GM23338 (cell line): Measurements from ENCODE around the gene SORBS2. TPM values are rescaled to one million over a fixed set of nuclear protein-coding genes. Genes with fewer than 3 reads are reported as not detected.

Experiments used
- ATAC-seq: fragments of 200-7000 bp; cut with Tn5 transposase; 3 replicates; pipeline ENCODE4 v1.9.1; 2020
- DNase-seq: peaks from one replicate; pipeline ENCODE4 v3.0.0-alpha.2; 2015; ENCODE audit warnings: low spot score
- H2AFZ ChIP-seq: fragments of 200-600 bp; sonication (generic); 2 replicates; pipeline ENCODE4 v1.8.0; 2016; ENCODE audit warnings: antibody characterized with exemption, mild to moderate bottlenecking, moderate library complexity
- H3F3A ChIP-seq: fragments of 200-600 bp; sonication (generic); replicated peaks from 2 replicates; pipeline ENCODE4 v1.8.0; 2017; ENCODE audit warnings: antibody characterized with exemption, mixed run types, low read depth
- H3K27ac ChIP-seq: fragments of 200-600 bp; sonication (generic); 2 replicates; pipeline ENCODE4 v1.6.1; 2016; ENCODE audit warnings: low read depth
- H3K27me3 ChIP-seq: fragments of 200-600 bp; sonication (generic); 2 replicates; pipeline ENCODE4 v1.8.0; 2016; ENCODE audit warnings: mild to moderate bottlenecking, mixed run types, moderate library complexity; ENCODE audit not compliant: insufficient read depth
- H3K36me3 ChIP-seq: fragments of 200-600 bp; sonication (generic); 2 replicates; pipeline ENCODE4 v1.8.0; 2016; ENCODE audit warnings: mild to moderate bottlenecking; ENCODE audit not compliant: insufficient read depth
- H3K4me1 ChIP-seq: fragments of 200-600 bp; sonication (generic); 2 replicates; pipeline ENCODE4 v1.8.0; 2016; ENCODE audit warnings: mild to moderate bottlenecking, moderate library complexity; ENCODE audit not compliant: insufficient read depth
- H3K4me2 ChIP-seq: fragments of 200-600 bp; sonication (generic); 2 replicates; pipeline ENCODE4 v1.7.1; 2017; ENCODE audit warnings: mixed run types
- H3K4me3 ChIP-seq: fragments of 200-600 bp; sonication (generic); 2 replicates; pipeline ENCODE4 v1.6.1; 2016; ENCODE audit warnings: mixed run types
- H3K79me2 ChIP-seq: fragments of 200-600 bp; sonication (generic); replicated peaks from 2 replicates; pipeline ENCODE4 v1.8.0; 2017; ENCODE audit warnings: mild to moderate bottlenecking; ENCODE audit not compliant: insufficient read depth
- H3K9me2 ChIP-seq: fragments of 200-600 bp; sonication (generic); 2 replicates; pipeline ENCODE4 v1.8.0; 2017; ENCODE audit not compliant: insufficient read depth
- H4K20me1 ChIP-seq: fragments of 200-600 bp; sonication (generic); replicated peaks from 2 replicates; pipeline ENCODE4 v1.8.0; 2017; ENCODE audit warnings: mild to moderate bottlenecking; ENCODE audit not compliant: insufficient read depth
- H3K27ac Mint-ChIP-seq: 2 replicates; pipeline ENCODE4 v1.8.0; 2020; ENCODE audit warnings: inconsistent platforms, mild to moderate bottlenecking, moderate library complexity, mixed read lengths
- H3K27me3 Mint-ChIP-seq: 3 replicates; pipeline ENCODE4 v1.8.0; 2022; ENCODE audit warnings: low read depth, mild to moderate bottlenecking, moderate library complexity, mixed read lengths, inconsistent platforms; ENCODE audit not compliant: insufficient read depth, poor library complexity
- H3K36me3 Mint-ChIP-seq: 3 replicates; pipeline ENCODE4 v1.8.0; 2021; ENCODE audit warnings: low read depth, mild to moderate bottlenecking, inconsistent platforms, moderate library complexity, mixed read lengths
- H3K4me1 Mint-ChIP-seq: 3 replicates; pipeline ENCODE4 v1.8.0; 2020; ENCODE audit warnings: mild to moderate bottlenecking, inconsistent platforms, mixed read lengths
- H3K4me3 Mint-ChIP-seq: 3 replicates; pipeline ENCODE4 v1.8.0; 2021; ENCODE audit warnings: moderate library complexity, mild to moderate bottlenecking, inconsistent platforms, mixed read lengths
- H3K9me3 Mint-ChIP-seq: 3 replicates; pipeline ENCODE4 v1.8.0; 2020; ENCODE audit warnings: moderate library complexity, mild to moderate bottlenecking, inconsistent platforms, mixed read lengths
- CREB1 ChIP-seq: fragments of 250-450 bp; sonication (Bioruptor Pico); IDR thresholded peaks from 2 replicates; pipeline ENCODE4 v1.5.0; 2020; ENCODE audit warnings: low read depth, mild to moderate bottlenecking, moderate library complexity
- REST ChIP-seq: IDR thresholded peaks from one replicate; pipeline ENCODE4 v1.6.1; 2018; ENCODE audit warnings: antibody characterized with exemption; ENCODE audit not compliant: unreplicated experiment
- STAT1 ChIP-seq: IDR thresholded peaks from one replicate; pipeline ENCODE4 v1.6.1; 2016; ENCODE audit warnings: antibody characterized with exemption; ENCODE audit not compliant: unreplicated experiment
- ZNF114 ChIP-seq: fragments of 250-450 bp; sonication (Bioruptor Pico); IDR thresholded peaks from 2 replicates; pipeline ENCODE4 v1.5.0; 2020; ENCODE audit warnings: mild to moderate bottlenecking, moderate library complexity
- ZNF331 ChIP-seq: fragments of 250-450 bp; sonication (Bioruptor Pico); IDR thresholded peaks from 2 replicates; pipeline ENCODE4 v1.5.0; 2020; ENCODE audit warnings: low read depth, mild to moderate bottlenecking, moderate library complexity
- polyA plus RNA-seq: library from polyadenylated mRNA; unstranded; fragments of >200 nt; fragmentation: Nextera tagmentation; extraction: Ambion mirVana; gene quantifications from 2 replicates; pipeline ENCODE4 v1.2.1, GENCODE V29; 2016
- total RNA-seq: library from RNA; depleted of rRNA; stranded (reverse); fragments of >200 nt; shearing (Covaris generic); gene quantifications from 2 replicates; pipeline ENCODE4 v1.2.3, GENCODE V29; 2014
- TF ChIP-seq, protein P1 (sequence below): fragments of 250-450 bp; sonication (Bioruptor Pico); IDR thresholded peaks from 2 replicates; pipeline ENCODE4 v1.5.0; 2020; ENCODE audit warnings: mild to moderate bottlenecking, moderate library complexity

Gene SORBS2
- total and polyA plus RNA-seq, 2 experiments from 2014 or later, result 17.8 to 27.6 TPM

GRCh38 chr4:185758807-185759206 is 53.2 kb downstream of the SORBS2 start (continued):
- TF ChIP-seq, protein P1, sequence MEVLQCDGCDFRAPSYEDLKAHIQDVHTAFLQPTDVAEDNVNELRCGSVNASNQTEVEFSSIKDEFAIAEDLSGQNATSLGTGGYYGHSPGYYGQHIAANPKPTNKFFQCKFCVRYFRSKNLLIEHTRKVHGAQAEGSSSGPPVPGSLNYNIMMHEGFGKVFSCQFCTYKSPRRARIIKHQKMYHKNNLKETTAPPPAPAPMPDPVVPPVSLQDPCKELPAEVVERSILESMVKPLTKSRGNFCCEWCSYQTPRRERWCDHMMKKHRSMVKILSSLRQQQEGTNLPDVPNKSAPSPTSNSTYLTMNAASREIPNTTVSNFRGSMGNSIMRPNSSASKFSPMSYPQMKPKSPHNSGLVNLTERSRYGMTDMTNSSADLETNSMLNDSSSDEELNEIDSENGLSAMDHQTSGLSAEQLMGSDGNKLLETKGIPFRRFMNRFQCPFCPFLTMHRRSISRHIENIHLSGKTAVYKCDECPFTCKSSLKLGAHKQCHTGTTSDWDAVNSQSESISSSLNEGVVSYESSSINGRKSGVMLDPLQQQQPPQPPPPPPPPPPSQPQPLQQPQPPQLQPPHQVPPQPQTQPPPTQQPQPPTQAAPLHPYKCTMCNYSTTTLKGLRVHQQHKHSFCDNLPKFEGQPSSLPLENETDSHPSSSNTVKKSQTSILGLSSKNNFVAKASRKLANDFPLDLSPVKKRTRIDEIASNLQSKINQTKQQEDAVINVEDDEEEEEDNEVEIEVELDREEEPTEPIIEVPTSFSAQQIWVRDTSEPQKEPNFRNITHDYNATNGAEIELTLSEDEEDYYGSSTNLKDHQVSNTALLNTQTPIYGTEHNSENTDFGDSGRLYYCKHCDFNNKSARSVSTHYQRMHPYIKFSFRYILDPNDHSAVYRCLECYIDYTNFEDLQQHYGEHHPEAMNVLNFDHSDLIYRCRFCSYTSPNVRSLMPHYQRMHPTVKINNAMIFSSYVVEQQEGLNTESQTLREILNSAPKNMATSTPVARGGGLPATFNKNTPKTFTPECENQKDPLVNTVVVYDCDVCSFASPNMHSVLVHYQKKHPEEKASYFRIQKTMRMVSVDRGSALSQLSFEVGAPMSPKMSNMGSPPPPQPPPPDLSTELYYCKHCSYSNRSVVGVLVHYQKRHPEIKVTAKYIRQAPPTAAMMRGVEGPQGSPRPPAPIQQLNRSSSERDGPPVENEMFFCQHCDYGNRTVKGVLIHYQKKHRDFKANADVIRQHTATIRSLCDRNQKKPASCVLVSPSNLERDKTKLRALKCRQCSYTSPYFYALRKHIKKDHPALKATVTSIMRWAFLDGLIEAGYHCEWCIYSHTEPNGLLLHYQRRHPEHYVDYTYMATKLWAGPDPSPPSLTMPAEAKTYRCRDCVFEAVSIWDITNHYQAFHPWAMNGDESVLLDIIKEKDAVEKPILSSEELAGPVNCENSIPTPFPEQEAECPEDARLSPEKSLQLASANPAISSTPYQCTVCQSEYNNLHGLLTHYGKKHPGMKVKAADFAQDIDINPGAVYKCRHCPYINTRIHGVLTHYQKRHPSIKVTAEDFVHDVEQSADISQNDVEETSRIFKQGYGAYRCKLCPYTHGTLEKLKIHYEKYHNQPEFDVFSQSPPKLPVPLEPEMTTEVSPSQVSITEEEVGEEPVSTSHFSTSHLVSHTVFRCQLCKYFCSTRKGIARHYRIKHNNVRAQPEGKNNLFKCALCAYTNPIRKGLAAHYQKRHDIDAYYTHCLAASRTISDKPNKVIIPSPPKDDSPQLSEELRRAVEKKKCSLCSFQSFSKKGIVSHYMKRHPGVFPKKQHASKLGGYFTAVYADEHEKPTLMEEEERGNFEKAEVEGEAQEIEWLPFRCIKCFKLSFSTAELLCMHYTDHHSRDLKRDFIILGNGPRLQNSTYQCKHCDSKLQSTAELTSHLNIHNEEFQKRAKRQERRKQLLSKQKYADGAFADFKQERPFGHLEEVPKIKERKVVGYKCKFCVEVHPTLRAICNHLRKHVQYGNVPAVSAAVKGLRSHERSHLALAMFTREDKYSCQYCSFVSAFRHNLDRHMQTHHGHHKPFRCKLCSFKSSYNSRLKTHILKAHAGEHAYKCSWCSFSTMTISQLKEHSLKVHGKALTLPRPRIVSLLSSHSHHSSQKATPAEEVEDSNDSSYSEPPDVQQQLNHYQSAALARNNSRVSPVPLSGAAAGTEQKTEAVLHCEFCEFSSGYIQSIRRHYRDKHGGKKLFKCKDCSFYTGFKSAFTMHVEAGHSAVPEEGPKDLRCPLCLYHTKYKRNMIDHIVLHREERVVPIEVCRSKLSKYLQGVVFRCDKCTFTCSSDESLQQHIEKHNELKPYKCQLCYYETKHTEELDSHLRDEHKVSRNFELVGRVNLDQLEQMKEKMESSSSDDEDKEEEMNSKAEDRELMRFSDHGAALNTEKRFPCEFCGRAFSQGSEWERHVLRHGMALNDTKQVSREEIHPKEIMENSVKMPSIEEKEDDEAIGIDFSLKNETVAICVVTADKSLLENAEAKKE, result no peak
- TF ChIP-seq CREB1 (CRISPR knock-in tag), result no peak

- Mint-ChIP-seq H3K4me3 (no peak overlapping the region), H3K27me3 (peaks cover 2% of the 10 kb centered on the region), H3K4me1 (peaks cover 17% of the 10 kb centered on the region), H3K9me3 (no peaks in the 10 kb centered on the region), H3K27ac (no peak overlapping the region), H3K36me3 (peaks cover 3% of the 10 kb centered on the region; the same call in 2 of the 3 replicates)
- Histone ChIP-seq H3K79me2 (no peaks in the 10 kb centered on the region), H4K20me1 (no peaks in the 10 kb centered on the region), H3K9me2 (0 out of 2 replicates have a peak, but pooled peaks cover 4% of the 10 kb centered on the region), H2AFZ (no peak overlapping the region), H3K4me2 (no peak overlapping the region), H3K27ac (no peak overlapping the region), H3K36me3 (no peaks in the 10 kb centered on the region), H3K4me1 (no peaks in the 10 kb centered on the region), H3K4me3 (no peak overlapping the region), H3F3A (no peaks in the 10 kb centered on the region), H3K27me3 (no peaks in the 10 kb centered on the region)
- DNase-seq (no peak), ATAC-seq (no peak)
- TF ChIP-seq ZNF331, result no peak
- TF ChIP-seq STAT1, result no peak
- no peak for TF ChIP-seq REST
- TF ChIP-seq, protein P1, result no peak
- TF ChIP-seq ZNF114 (CRISPR knock-in tag), result no peak
Observed at GRCh38 chr4:185755451-185755850, 56.5 kb downstream of the SORBS2 start.
